Measurements from ENCODE around the gene SLC4A5. TPM values are rescaled to one million over a fixed set of nuclear protein-coding genes. Genes with fewer than 3 reads are reported as not detected.

Gene SLC4A5
- total RNA-seq, 2 experiments from 2014 or later: 1.2 to 1.6 TPM

Other genes starting within 250 kb of the SLC4A5 start
- 100 to 1,000 TPM; 133 to 143 TPM for gene BOLA3, start 195.5 kb downstream of the SLC4A5 start, total RNA-seq
- gene MOB1A, start 164.5 kb downstream of the SLC4A5 start, total RNA-seq: 100 to 1,000 TPM; 157 to 164 TPM
- gene MTHFD2, start 144.8 kb downstream of the SLC4A5 start, total RNA-seq: 100 to 1,000 TPM; 463 to 467 TPM
- gene DCTN1, start 36.9 kb upstream of the SLC4A5 start, total RNA-seq: 100 to 1,000 TPM in 1 of 2 experiments, 10 to 100 TPM in 1; 92.9 to 102 TPM
- 1 to 10 TPM; 3.1 to 3.8 TPM for gene C2orf81, start 78.2 kb upstream of the SLC4A5 start, total RNA-seq
- 100 to 1,000 TPM; 101 to 102 TPM for gene WDR54, start 78.3 kb upstream of the SLC4A5 start, total RNA-seq
- gene RTKN, start 98.5 kb upstream of the SLC4A5 start, total RNA-seq: 1 to 10 TPM; 1.2 to 1.6 TPM
- gene INO80B, start 111.7 kb upstream of the SLC4A5 start, total RNA-seq: 10 to 100 TPM; 40.4 to 41.1 TPM
- gene WBP1, start 115.0 kb upstream of the SLC4A5 start, total RNA-seq: 10 to 100 TPM; 24.9 to 28.7 TPM
- gene MOGS, start 122.0 kb upstream of the SLC4A5 start, total RNA-seq: 10 to 100 TPM; 82.6 to 83.9 TPM
- gene MRPL53, start 129.3 kb upstream of the SLC4A5 start, total RNA-seq: 100 to 1,000 TPM; 116 to 120 TPM
- gene CCDC142, start 139.6 kb upstream of the SLC4A5 start, total RNA-seq: 10 to 100 TPM; 18.9 to 20.2 TPM
- gene TTC31, start 139.7 kb upstream of the SLC4A5 start, total RNA-seq: 10 to 100 TPM; 22.9 to 23.5 TPM
- under 1 TPM; 0.36 to 0.51 TPM for gene LBX2, start 156.2 kb upstream of the SLC4A5 start, total RNA-seq
- gene PCGF1, start 164.3 kb upstream of the SLC4A5 start, total RNA-seq: 10 to 100 TPM; 23.8 to 26.1 TPM
- gene TLX2, start 171.0 kb upstream of the SLC4A5 start, total RNA-seq: under 1 TPM; 0.25 TPM
- under 1 TPM; 0.75 to 0.91 TPM for gene DQX1, start 182.8 kb upstream of the SLC4A5 start, total RNA-seq
- gene AUP1, start 186.3 kb upstream of the SLC4A5 start, total RNA-seq: 100 to 1,000 TPM; 200 to 208 TPM
- 10 to 100 TPM; 77.0 to 79.0 TPM for gene HTRA2, start 186.5 kb upstream of the SLC4A5 start, total RNA-seq
- 1 to 10 TPM; 1.4 to 1.6 TPM for gene LOXL3, start 210.5 kb upstream of the SLC4A5 start, total RNA-seq
- gene DOK1, start 211.3 kb upstream of the SLC4A5 start, total RNA-seq: 10 to 100 TPM; 22.5 to 22.7 TPM